Neural cell (in vitro differentiated cells): Measurements from ENCODE around the gene TXNRD1. TPM values are rescaled to one million over a fixed set of nuclear protein-coding genes. Genes with fewer than 3 reads are reported as not detected.
"Not testable (repeated sequence)": the region's sequence is repeated elsewhere in the genome, so short reads cannot be mapped to it uniquely, and the experiment has no call there.

ENCODE experiments used
- H2AFZ ChIP-seq: fragments of 200-600, 300-800 bp; sonication (generic), shearing (Covaris generic); 2 replicates; pipeline ENCODE4 v1.6.0; 2014; ENCODE audit warnings: low read depth, mild to moderate bottlenecking, antibody characterized with exemption, low read length, moderate library complexity
- H3F3A ChIP-seq: fragments of 200-600 bp; shearing (Covaris generic); 2 replicates; pipeline ENCODE4 v1.6.1; 2016; ENCODE audit warnings: mild to moderate bottlenecking, moderate library complexity, mixed read lengths, antibody characterized with exemption, low read length; ENCODE audit not compliant: insufficient read depth, poor library complexity, severe bottlenecking
- H3K27ac ChIP-seq: fragments of 200-600, 300-800 bp; sonication (generic), shearing (Covaris generic); 2 replicates; pipeline ENCODE4 v1.5.1; 2014; ENCODE audit warnings: mild to moderate bottlenecking, low read length, moderate library complexity
- H3K27me3 ChIP-seq: fragments of 300-800, 200-600 bp; sonication (generic), shearing (Covaris generic); 2 replicates; pipeline ENCODE4 v1.6.0; 2014; ENCODE audit warnings: mild to moderate bottlenecking, low read depth, low read length, moderate library complexity; ENCODE audit not compliant: insufficient read depth
- H3K36me3 ChIP-seq: fragments of 300-800, 200-600 bp; sonication (generic), shearing (Covaris generic); 2 replicates; pipeline ENCODE4 v1.5.1; 2014; ENCODE audit warnings: mild to moderate bottlenecking, antibody characterized with exemption, low read length, moderate library complexity; ENCODE audit not compliant: insufficient read depth
- H3K4me2 ChIP-seq: fragments of 300-800, 200-600 bp; sonication (generic), shearing (Covaris generic); 2 replicates; pipeline ENCODE4 v1.6.0; 2014; ENCODE audit warnings: mild to moderate bottlenecking, low read length
- H3K4me3 ChIP-seq: fragments of 300-800, 200-600 bp; sonication (generic), shearing (Covaris generic); 2 replicates; pipeline ENCODE4 v1.5.1; 2014; ENCODE audit warnings: mild to moderate bottlenecking, low read length, moderate library complexity
- H3K79me2 ChIP-seq: fragments of 200-600 bp; shearing (Covaris generic); replicated peaks from 2 replicates; pipeline ENCODE4 v1.6.0; 2014; ENCODE audit warnings: mild to moderate bottlenecking, low read length, moderate library complexity; ENCODE audit not compliant: insufficient read depth
- H3K9ac ChIP-seq: fragments of 300-800, 200-600 bp; sonication (generic), shearing (Covaris generic); 2 replicates; pipeline ENCODE4 v1.6.1; 2016; ENCODE audit warnings: mild to moderate bottlenecking, low read length, mixed read lengths
- H3K9me2 ChIP-seq: fragments of 200-600 bp; shearing (Covaris generic); 2 replicates; pipeline ENCODE4 v1.6.1; 2016; ENCODE audit warnings: mild to moderate bottlenecking, low read length, mixed read lengths; ENCODE audit not compliant: insufficient read depth
- H3K9me3 ChIP-seq: fragments of 200-600, 300-800 bp; sonication (generic), shearing (Covaris generic); 2 replicates; pipeline ENCODE4 v1.6.1; 2016; ENCODE audit warnings: mild to moderate bottlenecking, mixed run types, low read length, moderate library complexity, mixed read lengths
- H4K20me1 ChIP-seq: fragments of 200-600 bp; shearing (Covaris generic); 2 replicates; pipeline ENCODE4 v1.6.1; 2016; ENCODE audit warnings: mild to moderate bottlenecking, mixed run types; ENCODE audit not compliant: insufficient read depth
- EP300 ChIP-seq: fragments of 450-650 bp; conservative IDR thresholded peaks from 2 replicates; pipeline ENCODE4 v1.6.1; 2014; ENCODE audit warnings: antibody characterized with exemption, mild to moderate bottlenecking, moderate library complexity; ENCODE audit not compliant: poor library complexity, severe bottlenecking
- EZH2 ChIP-seq: fragments of 200-600, 300-800 bp; shearing (Covaris generic), sonication (generic); IDR thresholded peaks from 2 replicates; pipeline ENCODE4 v1.6.1; 2014; ENCODE audit warnings: antibody characterized with exemption, low read length, borderline replicate concordance, mild to moderate bottlenecking; ENCODE audit not compliant: insufficient read depth, poor library complexity, severe bottlenecking
- POLR2AphosphoS5 ChIP-seq: IDR thresholded peaks from 2 replicates; pipeline ENCODE4 v1.6.1; 2012
- SMC3 ChIP-seq: fragments of 450-650 bp; conservative IDR thresholded peaks from 2 replicates; pipeline ENCODE4 v1.6.1; 2014; ENCODE audit warnings: antibody characterized with exemption, mild to moderate bottlenecking, moderate library complexity; ENCODE audit not compliant: poor library complexity
- TAF1 ChIP-seq: IDR thresholded peaks from 2 replicates; pipeline ENCODE4 v1.6.1; 2012; ENCODE audit warnings: low read depth
- polyA plus RNA-seq: library from polyadenylated mRNA; depleted of rRNA; stranded (reverse); fragments of >200 nt; gene quantifications from 2 replicates; pipeline ENCODE4 v1.2.3, GENCODE V29; 2014
- TF ChIP-seq, protein P1 (sequence below): fragments of 450-650 bp; IDR thresholded peaks from 2 replicates; pipeline ENCODE4 v1.5.1; 2014; ENCODE audit warnings: antibody characterized with exemption, mild to moderate bottlenecking, moderate library complexity; ENCODE audit not compliant: poor library complexity, severe bottlenecking

The TXNRD1 gene
- polyA plus RNA-seq, 1 donor from 2014 or later, result 59.6 TPM

- Histone ChIP-seq H3K9ac (no peak overlapping the region), H3K79me2 (no peaks in the 10 kb centered on the region), H4K20me1 (no peaks in the 10 kb centered on the region), H2AFZ (no peak overlapping the region), H3K4me3 (no peak overlapping the region), H3K9me2 (no peaks in the 10 kb centered on the region), H3K4me2 (no peak overlapping the region), H3K9me3 (no peaks in the 10 kb centered on the region), H3K27ac (no peak overlapping the region), H3F3A (no peaks in the 10 kb centered on the region), H3K36me3 (no peaks in the 10 kb centered on the region), H3K27me3 (no peaks in the 10 kb centered on the region)
- no peak for TF ChIP-seq SMC3
- TF ChIP-seq POLR2AphosphoS5, result no peak
- no peak for TF ChIP-seq TAF1
- TF ChIP-seq, protein P1, sequence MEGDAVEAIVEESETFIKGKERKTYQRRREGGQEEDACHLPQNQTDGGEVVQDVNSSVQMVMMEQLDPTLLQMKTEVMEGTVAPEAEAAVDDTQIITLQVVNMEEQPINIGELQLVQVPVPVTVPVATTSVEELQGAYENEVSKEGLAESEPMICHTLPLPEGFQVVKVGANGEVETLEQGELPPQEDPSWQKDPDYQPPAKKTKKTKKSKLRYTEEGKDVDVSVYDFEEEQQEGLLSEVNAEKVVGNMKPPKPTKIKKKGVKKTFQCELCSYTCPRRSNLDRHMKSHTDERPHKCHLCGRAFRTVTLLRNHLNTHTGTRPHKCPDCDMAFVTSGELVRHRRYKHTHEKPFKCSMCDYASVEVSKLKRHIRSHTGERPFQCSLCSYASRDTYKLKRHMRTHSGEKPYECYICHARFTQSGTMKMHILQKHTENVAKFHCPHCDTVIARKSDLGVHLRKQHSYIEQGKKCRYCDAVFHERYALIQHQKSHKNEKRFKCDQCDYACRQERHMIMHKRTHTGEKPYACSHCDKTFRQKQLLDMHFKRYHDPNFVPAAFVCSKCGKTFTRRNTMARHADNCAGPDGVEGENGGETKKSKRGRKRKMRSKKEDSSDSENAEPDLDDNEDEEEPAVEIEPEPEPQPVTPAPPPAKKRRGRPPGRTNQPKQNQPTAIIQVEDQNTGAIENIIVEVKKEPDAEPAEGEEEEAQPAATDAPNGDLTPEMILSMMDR, result no peak
- TF ChIP-seq EP300, result no peak
- TF ChIP-seq EZH2, result no peak
Observed at GRCh38 chr12:104387190-104387589, 171.6 kb downstream of the TXNRD1 start.

DNA sequence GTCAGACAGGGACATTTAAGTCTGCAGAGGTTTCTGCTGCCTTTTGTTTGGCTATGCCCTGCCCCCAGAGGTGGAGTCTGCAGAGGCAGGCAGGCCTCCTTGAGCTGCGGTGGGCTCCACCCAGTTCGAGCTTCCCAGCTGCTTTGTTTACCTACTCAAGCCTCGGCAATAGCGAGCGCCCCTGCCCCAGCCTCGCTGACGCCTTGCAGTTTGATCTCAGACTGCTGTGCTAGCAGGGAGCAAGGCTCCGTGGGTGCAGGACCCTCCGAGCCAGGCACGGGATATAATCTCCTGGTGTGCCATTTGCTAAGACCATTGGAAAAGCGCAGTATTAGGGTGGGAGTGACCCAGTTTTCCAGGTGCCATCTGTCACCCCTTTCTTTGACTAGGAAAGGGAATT is 178.5 kb downstream of the TXNRD1 start:
- not testable (repeated sequence) for H3K4me3 ChIP-seq, H3K4me2 ChIP-seq, H3K27me3 ChIP-seq, H3K79me2 ChIP-seq, H3K9me3 ChIP-seq, H4K20me1 ChIP-seq, H3F3A ChIP-seq, H3K36me3 ChIP-seq, H2AFZ ChIP-seq, H3K9me2 ChIP-seq, H3K9ac ChIP-seq, H3K27ac ChIP-seq

Other genes starting within 250 kb of the TXNRD1 start
- 125 and 128 TPM in 2 replicates for gene TDG, start 249.9 kb upstream of the TXNRD1 start, polyA plus RNA-seq
- 8.3 and 8.7 TPM in 2 replicates for gene GLT8D2, start 165.6 kb upstream of the TXNRD1 start, polyA plus RNA-seq
- gene HCFC2, start 151.2 kb upstream of the TXNRD1 start, polyA plus RNA-seq, result 50.0 and 62.4 TPM in 2 replicates
- gene NFYB, start 77.6 kb upstream of the TXNRD1 start, polyA plus RNA-seq, result 56.6 and 60.8 TPM in 2 replicates
- gene EID3, start 88.0 kb downstream of the TXNRD1 start, polyA plus RNA-seq, result 0.37 TPM in 1 of 2 replicates, not detected in the other
- 14.5 and 15.0 TPM in 2 replicates for gene CHST11, start 241.2 kb downstream of the TXNRD1 start, polyA plus RNA-seq